GM18507 (cell line): ENCODE measurements around the gene C2.
"Not testable (repeated sequence)": the region's sequence is repeated elsewhere in the genome, so short reads cannot be mapped to it uniquely, and the experiment has no call there.

Experiments used
- DNase-seq: peaks from one replicate; pipeline ENCODE4 v3.0.0; 2011; ENCODE audit warnings: low read depth; ENCODE audit not compliant: insufficient read length; ENCODE audit errors: extremely low spot score
- FAIRE-seq: peaks from 2 replicates; lab custom pipeline; 2011; peaks lifted over from hg19 to GRCh38; lab: Jason Lieb, UNC

C2 gene

GRCh38 chr6:31897612-31898382, 29.7 kb upstream of the C2 start, which contains the start of gene EHMT2:
EHMT2 (minus strand) TSS chr6:31897698; CDS start chr6:31897677, 21 bp downstream.
- FAIRE-seq (peak; percentile 90), DNase-seq (peak; percentile 78)

- FAIRE-seq (peak; percentile 65), DNase-seq (no peak)
Observed at GRCh38 chr6:31898383-31899011, 29.0 kb upstream of the C2 start.

DNA sequence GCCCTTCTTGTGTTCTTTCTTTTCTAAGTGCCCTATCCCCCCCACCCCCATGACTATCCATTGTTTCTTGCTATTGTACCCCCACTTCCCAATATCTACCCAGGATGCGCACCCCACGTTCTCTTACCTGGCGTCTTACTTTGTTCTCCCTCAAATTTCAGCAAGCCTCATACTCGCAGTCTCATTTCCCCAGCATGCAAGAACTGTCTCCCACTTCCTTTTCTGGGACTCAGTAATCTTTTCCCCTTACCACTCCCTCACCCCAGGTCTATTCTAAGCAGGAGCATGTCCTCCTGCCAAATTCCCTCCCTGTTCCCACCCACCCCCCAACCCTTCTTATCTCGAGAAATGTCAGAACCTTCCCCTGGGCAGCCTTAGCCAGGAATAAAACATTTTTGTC, 28.3 kb upstream of the C2 start:
- FAIRE-seq (no peak), DNase-seq (no peak)

- DNase-seq: no peak
- no peak for FAIRE-seq
Observed at GRCh38 chr6:31899882-31900722, 27.4 kb upstream of the C2 start.

DNA sequence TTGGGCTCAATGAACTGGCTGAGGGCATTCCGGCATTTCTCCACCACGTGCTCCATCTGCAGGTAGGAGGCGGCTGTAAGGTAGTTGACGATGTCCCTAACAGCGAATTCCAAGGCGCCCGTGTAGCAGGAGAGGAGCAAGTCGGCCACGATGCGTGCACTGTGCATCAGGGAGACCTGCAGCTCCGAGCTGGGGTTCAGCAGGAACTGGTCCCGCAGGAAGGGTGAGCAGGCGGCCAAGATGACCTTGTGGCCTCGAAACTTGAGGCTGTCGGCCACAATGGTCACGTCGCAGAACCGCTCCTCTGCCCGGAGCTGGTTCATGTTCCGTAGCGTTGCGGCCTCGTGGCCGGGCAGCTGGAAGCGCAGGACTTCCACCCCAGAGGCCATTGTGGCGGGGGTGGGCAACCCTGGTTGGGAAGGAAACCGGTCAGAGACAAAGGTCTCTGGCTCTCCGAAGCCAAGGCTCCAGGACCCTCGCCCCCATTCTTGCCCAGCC, 26.6 kb upstream of the C2 start:
- no peak for FAIRE-seq
- no peak for DNase-seq

GRCh38 chr6:31901415-31901952, 26.0 kb upstream of the C2 start:
- no peak for DNase-seq
- FAIRE-seq: no peak

DNA sequence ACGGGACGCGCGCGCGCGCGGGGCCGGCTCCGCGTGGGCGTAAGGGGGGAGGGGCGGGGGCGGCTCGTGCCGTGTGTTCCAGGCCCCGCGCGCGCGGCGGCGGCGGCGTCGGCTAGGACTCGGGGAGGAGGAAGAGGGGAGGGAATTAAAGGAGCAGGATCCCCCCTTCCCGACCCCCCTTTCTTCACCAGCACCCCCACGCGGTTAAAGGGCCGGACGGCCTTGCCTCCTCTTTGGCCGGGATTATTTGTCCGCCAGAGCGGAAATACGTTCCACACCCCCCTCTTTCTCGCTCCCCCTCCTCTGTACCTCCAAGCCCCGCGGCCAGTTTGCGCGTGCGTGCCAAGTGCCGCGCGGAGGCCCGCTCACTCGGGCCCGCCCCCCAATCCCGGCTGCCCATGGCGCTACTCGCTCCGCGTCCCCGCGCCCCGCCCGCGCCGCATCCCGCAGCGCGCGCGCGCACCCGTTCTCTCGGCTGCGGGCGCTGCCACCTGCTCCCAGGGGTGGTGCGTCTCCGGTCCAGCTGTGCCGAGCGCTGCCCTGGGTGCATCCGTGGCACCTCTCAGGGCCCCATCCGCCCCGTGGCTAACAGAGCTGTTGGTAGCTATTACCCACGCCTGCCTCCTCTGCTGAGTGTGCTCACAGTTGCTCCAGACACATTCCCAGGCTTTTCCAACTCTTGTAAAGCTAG, 25.4 kb upstream of the C2 start, which contains the start of gene ZBTB12:
Gene ZBTB12 (minus strand): TSS at position 134 of the 691 bp plus-strand sequence. CDS start 781 bp downstream, outside the sequence.
- DNase-seq (peak; percentile 81), FAIRE-seq (peak; percentile 80)

DNA sequence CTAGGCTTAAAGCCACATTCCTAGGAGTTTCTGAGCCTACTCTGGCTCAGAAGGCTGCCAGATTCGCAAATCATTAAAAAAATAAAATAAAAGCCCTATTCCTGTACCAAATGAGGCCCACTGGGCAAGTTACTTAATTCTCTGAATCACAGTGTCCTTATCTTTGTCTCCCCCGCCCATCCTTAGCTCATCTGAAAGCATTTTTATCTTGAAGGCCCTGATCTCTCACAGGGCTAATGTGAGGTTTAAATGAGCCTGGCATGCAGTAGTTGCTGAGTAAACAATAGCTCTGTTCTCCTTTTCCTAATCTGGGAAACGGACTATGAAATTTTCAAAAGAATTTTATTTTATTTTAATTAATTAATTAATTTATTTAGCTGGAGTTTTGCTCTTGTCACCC, 23.6 kb upstream of the C2 start:
- DNase-seq (no peak), FAIRE-seq (no peak)

DNA sequence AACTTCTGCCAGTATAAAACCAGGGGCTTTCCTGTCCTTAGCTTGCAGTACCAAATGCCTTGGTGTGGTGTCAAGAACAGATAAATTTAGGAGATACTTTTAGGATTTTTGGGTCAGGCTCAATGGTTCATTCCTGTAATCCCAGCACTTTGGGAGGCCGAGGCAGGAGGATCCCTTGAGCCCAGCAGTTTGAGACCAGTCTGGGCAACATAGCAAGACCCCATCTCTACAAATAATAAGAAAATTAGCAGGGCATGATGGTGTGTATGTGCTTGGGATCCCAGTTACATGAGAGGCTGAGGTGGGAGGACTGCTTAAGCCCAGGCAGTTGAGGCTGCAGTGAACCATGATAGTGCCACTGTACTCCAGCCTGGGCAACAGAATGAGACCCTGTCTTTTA, 22.5 kb upstream of the C2 start:
- no peak for DNase-seq
- no peak for FAIRE-seq

- FAIRE-seq: no peak
- DNase-seq: no peak
Observed at GRCh38 chr6:31906122-31906521, 21.4 kb upstream of the C2 start.

DNA sequence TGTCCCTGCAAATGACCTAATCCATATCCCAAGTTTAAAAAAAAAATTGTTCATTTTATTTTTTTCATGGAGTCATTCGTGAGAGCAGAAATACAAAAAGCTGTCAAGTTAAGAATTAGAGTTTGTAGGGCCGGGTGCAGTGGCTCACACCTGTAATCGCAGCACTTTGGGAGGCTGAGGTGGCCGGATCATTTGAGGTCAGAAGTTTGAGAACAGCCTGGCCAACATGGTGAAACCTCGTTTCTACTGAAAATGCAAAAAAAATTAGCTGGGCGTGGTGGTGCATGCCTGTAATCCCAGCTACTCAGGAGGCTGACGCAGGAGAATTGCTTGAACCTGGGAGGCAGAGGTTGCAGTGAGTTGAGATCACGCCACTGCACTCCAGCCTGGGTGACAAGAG, 20.8 kb upstream of the C2 start:
- FAIRE-seq, DNase-seq: not testable (repeated sequence)

- DNase-seq: no peak
Observed at GRCh38 chr6:31907158-31907813, 20.2 kb upstream of the C2 start.

DNA sequence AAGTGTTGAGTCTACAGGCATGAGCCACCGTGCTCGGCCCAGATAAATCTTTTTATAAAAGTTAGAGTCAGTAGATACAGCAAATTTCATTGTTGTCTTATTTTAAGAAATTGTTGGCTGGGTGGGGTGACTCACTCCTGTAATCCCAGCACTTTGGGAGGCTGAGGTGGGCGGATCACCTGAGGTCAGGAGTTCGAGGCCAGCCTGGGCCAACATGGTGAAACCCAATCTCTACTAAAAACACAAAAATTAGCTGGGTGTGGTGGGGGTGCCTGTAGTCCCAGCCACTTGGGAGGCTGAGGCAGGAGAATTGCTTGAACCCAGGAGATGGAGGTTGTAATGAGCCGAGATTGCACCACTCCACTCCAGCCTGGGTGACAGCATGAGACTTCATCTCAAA, 19.3 kb upstream of the C2 start:
- FAIRE-seq, DNase-seq: not testable (repeated sequence)

More at GRCh38 chr6:31907158-31907813, 20.2 kb upstream of the C2 start:
- FAIRE-seq: no peak

DNA sequence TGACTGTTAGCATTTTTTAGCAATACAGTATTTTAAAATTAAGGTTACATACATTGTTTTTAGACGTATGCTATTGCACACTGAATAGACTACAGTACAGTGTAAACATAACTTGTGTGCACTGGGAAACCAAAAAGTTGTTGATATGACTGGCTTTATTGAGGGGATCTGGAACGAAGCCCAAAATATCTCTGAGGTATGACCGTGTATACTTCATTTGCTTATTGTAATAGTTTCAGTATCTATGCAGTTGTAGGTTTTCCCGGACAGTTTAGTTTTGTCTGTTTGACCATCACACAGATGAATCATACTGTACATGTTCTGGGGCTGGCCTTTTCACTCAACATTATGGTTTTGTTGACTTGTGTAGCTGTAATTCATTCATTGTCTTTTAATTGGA, 18.7 kb upstream of the C2 start:
- peak; percentile 66 for FAIRE-seq
- no peak for DNase-seq

DNA sequence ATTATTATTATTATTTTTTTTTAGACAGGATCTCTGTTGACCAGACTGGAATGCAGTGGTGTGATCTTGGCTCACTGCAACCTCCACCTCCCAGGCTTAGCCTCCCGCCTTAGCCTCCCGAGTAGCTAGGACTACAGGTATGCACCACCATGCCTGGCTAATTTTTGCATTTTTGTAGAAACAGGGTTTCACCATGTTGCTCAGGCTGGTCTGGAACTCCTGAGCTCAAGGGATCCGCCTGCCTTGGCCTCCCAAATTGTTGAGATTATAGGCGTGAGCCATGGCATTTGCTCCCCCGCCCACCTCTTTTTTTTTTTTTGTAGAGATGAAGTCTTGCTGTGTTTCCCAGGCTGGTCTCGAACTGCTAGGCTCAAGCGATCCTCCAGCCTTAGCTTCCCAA, 18.2 kb upstream of the C2 start:
- DNase-seq, FAIRE-seq: not testable (repeated sequence)

- no peak for DNase-seq
- no peak for FAIRE-seq
Observed at GRCh38 chr6:31911826-31912585, 15.5 kb upstream of the C2 start.

DNA sequence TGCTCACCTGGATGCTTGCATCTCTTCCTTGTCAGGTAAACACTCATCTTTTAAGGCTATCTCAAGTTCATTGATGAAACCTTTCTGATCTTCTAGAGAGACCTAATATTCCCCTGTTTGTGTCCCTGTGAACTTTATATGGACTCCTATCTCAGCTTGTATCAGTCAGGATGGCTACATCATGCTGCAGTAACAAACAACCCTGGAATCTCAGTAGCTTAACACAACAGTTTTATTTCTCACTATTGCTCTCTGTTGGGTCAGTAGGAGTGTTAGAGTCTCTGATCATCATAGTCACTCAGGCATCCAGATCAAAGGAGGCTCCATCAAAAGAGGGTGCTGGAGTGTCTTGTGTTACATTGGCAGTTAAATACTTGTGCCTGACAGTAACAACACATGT, 12.2 kb upstream of the C2 start:
- DNase-seq (no peak), FAIRE-seq (no peak)

DNA sequence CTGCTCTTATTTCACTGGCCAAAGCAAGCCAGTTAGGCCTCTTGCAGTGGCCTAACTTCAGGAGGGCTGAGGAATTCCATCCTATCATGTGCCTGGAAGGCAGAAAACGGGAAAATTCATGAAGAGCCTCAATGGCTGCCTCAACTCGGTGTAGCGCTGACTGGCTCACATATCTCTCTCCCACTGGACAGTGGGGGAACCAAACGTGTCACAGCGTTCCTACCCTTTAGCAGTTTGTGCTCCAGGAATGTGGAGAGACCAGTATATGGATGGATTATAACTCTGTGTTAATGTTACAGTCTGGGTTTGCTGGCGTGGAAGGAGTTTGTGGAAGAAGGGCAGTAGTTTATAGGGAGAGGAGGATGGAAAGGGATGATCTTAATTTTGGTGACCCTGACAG, 11.8 kb upstream of the C2 start:
- FAIRE-seq (no peak), DNase-seq (no peak)
